PFSK-1 (cell line): ENCODE data around the gene IQUB.

Source experiments
- FOXP2 ChIP-seq: optimal IDR thresholded peaks from 2 replicates; pipeline ENCODE3; 2011; ENCODE audit warnings: borderline replicate concordance, control low read depth, inconsistent platforms; ENCODE audit not compliant: insufficient read depth; ENCODE audit errors: extremely low read length, extremely low read depth
- POLR2AphosphoS5 ChIP-seq: IDR thresholded peaks from 2 replicates; pipeline ENCODE4 v1.6.1; 2012; ENCODE audit warnings: low read depth, mild to moderate bottlenecking, control low read depth, low read length, moderate library complexity
- SIN3A ChIP-seq: IDR thresholded peaks from 2 replicates; pipeline ENCODE4 v1.6.1; 2012; ENCODE audit warnings: mild to moderate bottlenecking, low read length, moderate library complexity, borderline replicate concordance; ENCODE audit not compliant: insufficient read depth
- TAF1 ChIP-seq: IDR thresholded peaks from 2 replicates; pipeline ENCODE4 v1.6.1; 2012; ENCODE audit warnings: low read length, control low read depth, borderline replicate concordance; ENCODE audit not compliant: insufficient read depth
- TF ChIP-seq, protein P1 (sequence below), 2 experiments: IDR thresholded peaks; 2 replicates each; pipeline versions ENCODE4 v1.6.1 to v1.8.0; 2011 to 2012; ENCODE audit warnings: low read depth in 2 of 2, low read length in 2 of 2, control low read depth in 1 of 2, inconsistent platforms in 1 of 2, mild to moderate bottlenecking in 1 of 2, moderate library complexity in 1 of 2; ENCODE audit not compliant: insufficient read depth in 1 of 2

Gene IQUB

DNA sequence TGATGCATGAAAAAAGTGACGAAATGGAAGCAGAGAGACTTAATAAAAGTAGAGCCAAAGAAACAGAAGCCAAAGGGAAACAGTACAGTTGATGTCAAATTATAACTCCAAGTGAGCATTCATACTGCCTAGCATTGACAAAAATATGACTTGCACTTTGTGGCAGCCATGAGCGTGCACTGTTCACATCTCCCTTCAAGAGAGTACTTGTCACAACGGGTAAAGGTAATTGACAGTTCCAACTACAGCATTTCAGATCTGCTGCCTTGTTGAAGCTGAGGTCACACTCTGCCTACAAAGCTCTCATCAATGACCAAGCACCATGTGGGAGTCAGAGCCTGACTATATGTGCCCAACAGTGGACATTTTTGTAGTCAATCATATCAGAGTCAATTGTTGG lies 54.3 kb downstream of the IQUB start:
- TF ChIP-seq, protein P1, sequence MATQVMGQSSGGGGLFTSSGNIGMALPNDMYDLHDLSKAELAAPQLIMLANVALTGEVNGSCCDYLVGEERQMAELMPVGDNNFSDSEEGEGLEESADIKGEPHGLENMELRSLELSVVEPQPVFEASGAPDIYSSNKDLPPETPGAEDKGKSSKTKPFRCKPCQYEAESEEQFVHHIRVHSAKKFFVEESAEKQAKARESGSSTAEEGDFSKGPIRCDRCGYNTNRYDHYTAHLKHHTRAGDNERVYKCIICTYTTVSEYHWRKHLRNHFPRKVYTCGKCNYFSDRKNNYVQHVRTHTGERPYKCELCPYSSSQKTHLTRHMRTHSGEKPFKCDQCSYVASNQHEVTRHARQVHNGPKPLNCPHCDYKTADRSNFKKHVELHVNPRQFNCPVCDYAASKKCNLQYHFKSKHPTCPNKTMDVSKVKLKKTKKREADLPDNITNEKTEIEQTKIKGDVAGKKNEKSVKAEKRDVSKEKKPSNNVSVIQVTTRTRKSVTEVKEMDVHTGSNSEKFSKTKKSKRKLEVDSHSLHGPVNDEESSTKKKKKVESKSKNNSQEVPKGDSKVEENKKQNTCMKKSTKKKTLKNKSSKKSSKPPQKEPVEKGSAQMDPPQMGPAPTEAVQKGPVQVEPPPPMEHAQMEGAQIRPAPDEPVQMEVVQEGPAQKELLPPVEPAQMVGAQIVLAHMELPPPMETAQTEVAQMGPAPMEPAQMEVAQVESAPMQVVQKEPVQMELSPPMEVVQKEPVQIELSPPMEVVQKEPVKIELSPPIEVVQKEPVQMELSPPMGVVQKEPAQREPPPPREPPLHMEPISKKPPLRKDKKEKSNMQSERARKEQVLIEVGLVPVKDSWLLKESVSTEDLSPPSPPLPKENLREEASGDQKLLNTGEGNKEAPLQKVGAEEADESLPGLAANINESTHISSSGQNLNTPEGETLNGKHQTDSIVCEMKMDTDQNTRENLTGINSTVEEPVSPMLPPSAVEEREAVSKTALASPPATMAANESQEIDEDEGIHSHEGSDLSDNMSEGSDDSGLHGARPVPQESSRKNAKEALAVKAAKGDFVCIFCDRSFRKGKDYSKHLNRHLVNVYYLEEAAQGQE (IDR thresholded peaks at IDR 0.05; ENCODE audit: insufficient read depth in 1 of 2, low read depth in 2 of 2, low read length in 2 of 2): no peak
- TF ChIP-seq FOXP2 (no peak), TAF1 (no peak), SIN3A (no peak), POLR2AphosphoS5 (no peak)

DNA sequence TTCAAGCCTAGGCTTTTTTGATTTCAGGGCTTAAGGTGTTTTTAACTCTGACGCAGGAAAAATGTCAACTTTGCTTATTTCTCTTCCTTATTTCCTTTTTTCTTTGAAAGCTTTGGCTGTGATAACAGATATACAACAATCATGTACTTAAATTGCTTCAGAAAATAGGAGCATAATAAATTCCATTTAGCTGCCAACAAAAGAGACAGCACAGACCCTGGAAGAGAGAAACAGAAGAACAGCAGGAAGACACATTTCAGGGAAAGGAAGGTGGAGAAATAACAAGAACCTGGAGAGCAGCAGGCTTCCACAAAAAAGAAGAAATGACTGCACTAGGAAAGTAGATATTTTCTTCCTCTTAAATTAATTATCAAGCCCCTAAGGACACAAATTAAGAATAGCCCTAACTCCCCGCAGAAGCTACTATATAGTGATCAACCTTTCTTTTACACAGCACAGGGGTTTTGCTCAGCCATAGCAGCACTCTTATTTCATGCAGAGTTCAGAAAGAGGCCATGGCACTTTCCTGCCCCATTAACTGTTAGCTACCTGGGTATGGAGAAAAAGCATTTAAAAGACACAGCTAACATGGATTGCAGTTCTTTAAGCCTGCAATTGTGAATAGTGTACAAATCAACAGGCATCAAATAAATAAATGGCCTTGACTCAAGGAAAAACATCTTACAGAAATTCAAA lies 61.5 kb downstream of the IQUB start:
- TF ChIP-seq SIN3A (no peak), FOXP2 (no peak), TAF1 (no peak), POLR2AphosphoS5 (no peak)
- TF ChIP-seq, protein P1 (IDR thresholded peaks at IDR 0.05; ENCODE audit: insufficient read depth in 1 of 2, low read depth in 2 of 2, low read length in 2 of 2): no peak

DNA sequence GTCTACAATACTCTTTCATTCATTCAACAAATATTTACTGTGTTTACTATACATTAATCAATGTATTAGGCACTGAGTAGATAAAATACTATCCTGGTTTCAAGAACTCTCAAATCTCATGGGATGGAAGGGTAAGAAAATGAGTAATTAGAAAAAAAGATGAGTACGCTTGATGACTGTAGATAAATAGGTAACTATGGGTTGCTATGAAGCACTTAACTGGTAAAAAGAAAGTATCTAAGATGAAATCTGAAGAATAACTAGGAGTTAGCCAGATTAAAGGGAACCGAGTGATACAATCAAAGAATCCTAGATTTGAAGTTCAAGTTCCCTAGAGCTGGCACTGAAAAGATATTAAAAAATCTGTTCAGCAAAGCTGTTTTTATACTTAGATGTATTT lies 62.1 kb downstream of the IQUB start:
- TF ChIP-seq FOXP2 (no peak), SIN3A (no peak), POLR2AphosphoS5 (no peak), TAF1 (no peak)
- TF ChIP-seq, protein P1 (IDR thresholded peaks at IDR 0.05; ENCODE audit: insufficient read depth in 1 of 2, low read depth in 2 of 2, low read length in 2 of 2): no peak

DNA sequence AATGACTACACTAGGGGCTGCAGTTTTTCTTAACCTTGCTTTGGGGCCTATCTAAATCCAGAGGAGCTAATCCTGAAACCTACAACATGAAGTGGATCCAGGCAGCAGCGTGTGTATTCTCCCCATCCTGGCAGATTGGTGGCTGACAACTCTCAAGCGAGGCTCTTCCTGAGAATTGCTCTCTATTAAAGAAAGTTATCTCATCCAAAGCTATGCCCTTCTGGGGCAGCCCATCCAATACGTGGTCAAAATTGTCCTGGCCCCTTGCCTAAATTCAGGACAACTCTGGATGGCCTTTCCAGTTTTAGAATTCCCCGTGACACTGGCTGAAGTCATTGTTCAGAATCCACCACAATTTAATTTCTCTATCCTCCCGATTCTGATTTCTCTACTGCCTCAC lies 66.1 kb downstream of the IQUB start:
- no peak for TF ChIP-seq SIN3A

DNA sequence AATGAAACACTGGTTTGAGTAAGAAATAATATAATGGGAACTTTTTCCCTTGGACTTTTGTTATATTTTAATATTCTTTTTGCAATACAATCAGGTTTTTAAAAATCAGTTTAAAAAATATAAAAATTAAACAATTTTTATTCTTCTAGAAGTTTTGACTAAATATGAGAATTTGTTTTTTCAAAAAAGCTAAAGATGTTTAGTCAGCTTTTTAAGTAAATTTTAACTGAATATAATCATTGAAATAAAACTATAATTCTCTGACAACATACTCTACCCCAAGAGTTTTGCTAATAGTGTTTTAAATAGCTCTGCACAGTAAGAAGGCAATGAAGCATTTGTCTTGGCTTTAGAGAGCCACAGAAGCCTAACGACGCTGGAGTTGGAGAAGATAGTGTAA lies 70.5 kb downstream of the IQUB start:
- TF ChIP-seq POLR2AphosphoS5 (no peak), FOXP2 (no peak), SIN3A (no peak), TAF1 (no peak)
- TF ChIP-seq, protein P1 (IDR thresholded peaks at IDR 0.05; ENCODE audit: insufficient read depth in 1 of 2, low read depth in 2 of 2, low read length in 2 of 2): no peak
